ENCODE results near the gene QKI.

Gene QKI

DNA sequence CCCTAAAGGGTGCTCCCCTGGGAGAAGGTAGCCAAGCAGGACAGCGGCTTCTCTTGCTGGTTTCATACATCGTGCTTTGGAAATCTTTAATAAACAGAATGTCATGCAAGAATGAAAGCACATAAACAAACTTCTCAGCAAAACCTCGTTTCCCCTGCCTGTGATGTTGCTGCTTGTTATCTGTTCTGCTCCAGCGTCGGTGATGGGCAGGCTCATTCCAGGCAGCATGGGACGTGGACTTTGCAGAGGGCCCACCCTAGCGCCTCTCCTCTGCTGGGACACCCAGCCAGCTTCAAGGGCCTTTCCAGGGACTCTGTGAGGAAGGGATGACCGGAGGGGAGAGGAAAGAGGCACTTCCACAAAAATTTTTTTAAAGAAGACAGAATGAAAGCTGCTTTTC is 197.7 kb downstream of the QKI start:
- Histone ChIP-seq H3K4me1 (ENCODE audit: control insufficient read depth, insufficient read depth, low read length) (no peaks in the 10 kb centered on the region), H3K36me3 (ENCODE audit: control insufficient read depth in 2 of 2, insufficient read depth in 1 of 2, low read length in 2 of 2) (no peaks in the 10 kb centered on the region), H3K27ac (ENCODE audit: extremely low read depth, low read depth, low read length) (no peak overlapping the region), H3K4me3 (ENCODE audit: low read depth, low read length) (no peak overlapping the region), H3K9me3 (ENCODE audit: control insufficient read depth, insufficient read depth, low read depth, low read length) (no peaks in the 10 kb centered on the region)
- ChIA-PET CTCF (no interaction called here), POLR2A (no interaction called here)
- TF ChIP-seq KLF10 (tag by site-specific recombination; IDR thresholded peaks at IDR 0.05) (no peak), ZNF596 (tag by site-specific recombination; IDR thresholded peaks at IDR 0.05) (no peak), EGR2 (tag by site-specific recombination; IDR thresholded peaks at IDR 0.05; ENCODE audit: low read depth) (no peak), ZNF16 (tag by site-specific recombination; IDR thresholded peaks at IDR 0.05; ENCODE audit: low read depth) (no peak), WT1 (tag by site-specific recombination; IDR thresholded peaks at IDR 0.05) (no peak), ZNF626 (tag by site-specific recombination; IDR thresholded peaks at IDR 0.05) (no peak), ZNF843 (tag by site-specific recombination; IDR thresholded peaks at IDR 0.05) (no peak), KLF16 (tag by site-specific recombination; IDR thresholded peaks at IDR 0.05) (no peak), ZNF658 (tag by site-specific recombination; IDR thresholded peaks at IDR 0.05) (no peak), ZNF37A (tag by site-specific recombination; IDR thresholded peaks at IDR 0.05) (no peak), ZNF221 (tag by site-specific recombination; IDR thresholded peaks at IDR 0.05; ENCODE audit: borderline replicate concordance) (no peak), ZXDB (tag by site-specific recombination; IDR thresholded peaks at IDR 0.05) (no peak)
- TF ChIP-seq, protein P1, sequence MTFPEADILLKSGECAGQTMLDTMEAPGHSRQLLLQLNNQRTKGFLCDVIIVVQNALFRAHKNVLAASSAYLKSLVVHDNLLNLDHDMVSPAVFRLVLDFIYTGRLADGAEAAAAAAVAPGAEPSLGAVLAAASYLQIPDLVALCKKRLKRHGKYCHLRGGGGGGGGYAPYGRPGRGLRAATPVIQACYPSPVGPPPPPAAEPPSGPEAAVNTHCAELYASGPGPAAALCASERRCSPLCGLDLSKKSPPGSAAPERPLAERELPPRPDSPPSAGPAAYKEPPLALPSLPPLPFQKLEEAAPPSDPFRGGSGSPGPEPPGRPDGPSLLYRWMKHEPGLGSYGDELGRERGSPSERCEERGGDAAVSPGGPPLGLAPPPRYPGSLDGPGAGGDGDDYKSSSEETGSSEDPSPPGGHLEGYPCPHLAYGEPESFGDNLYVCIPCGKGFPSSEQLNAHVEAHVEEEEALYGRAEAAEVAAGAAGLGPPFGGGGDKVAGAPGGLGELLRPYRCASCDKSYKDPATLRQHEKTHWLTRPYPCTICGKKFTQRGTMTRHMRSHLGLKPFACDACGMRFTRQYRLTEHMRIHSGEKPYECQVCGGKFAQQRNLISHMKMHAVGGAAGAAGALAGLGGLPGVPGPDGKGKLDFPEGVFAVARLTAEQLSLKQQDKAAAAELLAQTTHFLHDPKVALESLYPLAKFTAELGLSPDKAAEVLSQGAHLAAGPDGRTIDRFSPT (tag by site-specific recombination; IDR thresholded peaks at IDR 0.05), result no peak
- TF ChIP-seq, protein P2, sequence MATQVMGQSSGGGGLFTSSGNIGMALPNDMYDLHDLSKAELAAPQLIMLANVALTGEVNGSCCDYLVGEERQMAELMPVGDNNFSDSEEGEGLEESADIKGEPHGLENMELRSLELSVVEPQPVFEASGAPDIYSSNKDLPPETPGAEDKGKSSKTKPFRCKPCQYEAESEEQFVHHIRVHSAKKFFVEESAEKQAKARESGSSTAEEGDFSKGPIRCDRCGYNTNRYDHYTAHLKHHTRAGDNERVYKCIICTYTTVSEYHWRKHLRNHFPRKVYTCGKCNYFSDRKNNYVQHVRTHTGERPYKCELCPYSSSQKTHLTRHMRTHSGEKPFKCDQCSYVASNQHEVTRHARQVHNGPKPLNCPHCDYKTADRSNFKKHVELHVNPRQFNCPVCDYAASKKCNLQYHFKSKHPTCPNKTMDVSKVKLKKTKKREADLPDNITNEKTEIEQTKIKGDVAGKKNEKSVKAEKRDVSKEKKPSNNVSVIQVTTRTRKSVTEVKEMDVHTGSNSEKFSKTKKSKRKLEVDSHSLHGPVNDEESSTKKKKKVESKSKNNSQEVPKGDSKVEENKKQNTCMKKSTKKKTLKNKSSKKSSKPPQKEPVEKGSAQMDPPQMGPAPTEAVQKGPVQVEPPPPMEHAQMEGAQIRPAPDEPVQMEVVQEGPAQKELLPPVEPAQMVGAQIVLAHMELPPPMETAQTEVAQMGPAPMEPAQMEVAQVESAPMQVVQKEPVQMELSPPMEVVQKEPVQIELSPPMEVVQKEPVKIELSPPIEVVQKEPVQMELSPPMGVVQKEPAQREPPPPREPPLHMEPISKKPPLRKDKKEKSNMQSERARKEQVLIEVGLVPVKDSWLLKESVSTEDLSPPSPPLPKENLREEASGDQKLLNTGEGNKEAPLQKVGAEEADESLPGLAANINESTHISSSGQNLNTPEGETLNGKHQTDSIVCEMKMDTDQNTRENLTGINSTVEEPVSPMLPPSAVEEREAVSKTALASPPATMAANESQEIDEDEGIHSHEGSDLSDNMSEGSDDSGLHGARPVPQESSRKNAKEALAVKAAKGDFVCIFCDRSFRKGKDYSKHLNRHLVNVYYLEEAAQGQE (tag by site-specific recombination; IDR thresholded peaks at IDR 0.05), result no peak
- TF ChIP-seq, protein P3, sequence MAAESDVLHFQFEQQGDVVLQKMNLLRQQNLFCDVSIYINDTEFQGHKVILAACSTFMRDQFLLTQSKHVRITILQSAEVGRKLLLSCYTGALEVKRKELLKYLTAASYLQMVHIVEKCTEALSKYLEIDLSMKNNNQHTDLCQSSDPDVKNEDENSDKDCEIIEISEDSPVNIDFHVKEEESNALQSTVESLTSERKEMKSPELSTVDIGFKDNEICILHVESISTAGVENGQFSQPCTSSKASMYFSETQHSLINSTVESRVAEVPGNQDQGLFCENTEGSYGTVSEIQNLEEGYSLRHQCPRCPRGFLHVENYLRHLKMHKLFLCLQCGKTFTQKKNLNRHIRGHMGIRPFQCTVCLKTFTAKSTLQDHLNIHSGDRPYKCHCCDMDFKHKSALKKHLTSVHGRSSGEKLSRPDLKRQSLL (tag by site-specific recombination; IDR thresholded peaks at IDR 0.05), result no peak

DNA sequence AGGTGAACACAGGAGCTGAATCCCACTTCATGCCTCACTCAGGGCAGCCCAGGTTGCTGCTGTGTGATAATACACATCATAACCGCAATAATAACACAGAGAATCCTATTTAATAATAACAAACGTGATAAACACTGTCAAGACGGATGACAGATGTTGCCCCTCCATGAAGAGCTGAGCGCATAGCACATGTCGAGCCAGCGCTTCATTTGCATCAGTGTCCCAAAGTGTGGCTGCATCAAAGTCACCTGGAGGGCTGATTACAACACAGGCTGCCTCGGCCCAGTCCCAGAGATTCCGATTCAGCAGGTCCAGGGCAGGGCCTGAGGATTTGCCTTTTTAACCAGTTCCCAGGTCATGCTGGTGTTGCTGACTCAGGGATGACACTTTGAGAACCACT is 198.5 kb downstream of the QKI start:
- H3K4me3 ChIP-seq (ENCODE audit: low read depth, low read length), result no peak overlapping the region
- no peak overlapping the region for H3K27ac ChIP-seq (ENCODE audit: extremely low read depth, low read depth, low read length)
- ChIA-PET POLR2A (no interaction called here), CTCF (interaction anchor here (0.6 kb wide), 1 partner anchor 355 kb away, joined by 3 read pairs; no protein-coding TSS in a partner anchor)
- H3K36me3 ChIP-seq (ENCODE audit: control insufficient read depth in 2 of 2, insufficient read depth in 1 of 2, low read length in 2 of 2), result no peaks in the 10 kb centered on the region
- no peaks in the 10 kb centered on the region for H3K9me3 ChIP-seq (ENCODE audit: control insufficient read depth, insufficient read depth, low read depth, low read length)
- H3K4me1 ChIP-seq (ENCODE audit: control insufficient read depth, insufficient read depth, low read length), result no peaks in the 10 kb centered on the region
- TF ChIP-seq ZNF610 (tag by site-specific recombination; IDR thresholded peaks at IDR 0.05; ENCODE audit: borderline replicate concordance), result no peak
- TF ChIP-seq ZNF776 (tag by site-specific recombination; IDR thresholded peaks at IDR 0.05; ENCODE audit: borderline replicate concordance), result no peak
- no peak for TF ChIP-seq TRIM28 (IDR thresholded peaks at IDR 0.05; ENCODE audit: borderline replicate concordance, low read length)
- TF ChIP-seq SETDB1 (IDR thresholded peaks at IDR 0.05; ENCODE audit: insufficient read length, low read length), result no peak
- no peak for TF ChIP-seq ZNF10 (tag by site-specific recombination; IDR thresholded peaks at IDR 0.05)
- TF ChIP-seq, protein P4, sequence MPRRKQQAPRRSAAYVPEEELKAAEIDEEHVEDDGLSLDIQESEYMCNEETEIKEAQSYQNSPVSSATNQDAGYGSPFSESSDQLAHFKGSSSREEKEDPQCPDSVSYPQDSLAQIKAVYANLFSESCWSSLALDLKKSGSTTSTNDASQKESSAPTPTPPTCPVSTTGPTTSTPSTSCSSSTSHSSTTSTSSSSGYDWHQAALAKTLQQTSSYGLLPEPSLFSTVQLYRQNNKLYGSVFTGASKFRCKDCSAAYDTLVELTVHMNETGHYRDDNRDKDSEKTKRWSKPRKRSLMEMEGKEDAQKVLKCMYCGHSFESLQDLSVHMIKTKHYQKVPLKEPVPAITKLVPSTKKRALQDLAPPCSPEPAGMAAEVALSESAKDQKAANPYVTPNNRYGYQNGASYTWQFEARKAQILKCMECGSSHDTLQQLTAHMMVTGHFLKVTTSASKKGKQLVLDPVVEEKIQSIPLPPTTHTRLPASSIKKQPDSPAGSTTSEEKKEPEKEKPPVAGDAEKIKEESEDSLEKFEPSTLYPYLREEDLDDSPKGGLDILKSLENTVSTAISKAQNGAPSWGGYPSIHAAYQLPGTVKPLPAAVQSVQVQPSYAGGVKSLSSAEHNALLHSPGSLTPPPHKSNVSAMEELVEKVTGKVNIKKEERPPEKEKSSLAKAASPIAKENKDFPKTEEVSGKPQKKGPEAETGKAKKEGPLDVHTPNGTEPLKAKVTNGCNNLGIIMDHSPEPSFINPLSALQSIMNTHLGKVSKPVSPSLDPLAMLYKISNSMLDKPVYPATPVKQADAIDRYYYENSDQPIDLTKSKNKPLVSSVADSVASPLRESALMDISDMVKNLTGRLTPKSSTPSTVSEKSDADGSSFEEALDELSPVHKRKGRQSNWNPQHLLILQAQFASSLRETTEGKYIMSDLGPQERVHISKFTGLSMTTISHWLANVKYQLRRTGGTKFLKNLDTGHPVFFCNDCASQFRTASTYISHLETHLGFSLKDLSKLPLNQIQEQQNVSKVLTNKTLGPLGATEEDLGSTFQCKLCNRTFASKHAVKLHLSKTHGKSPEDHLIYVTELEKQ (tag by site-specific recombination; IDR thresholded peaks at IDR 0.05; ENCODE audit: borderline replicate concordance), result no peak
- TF ChIP-seq, protein P2 (tag by site-specific recombination; IDR thresholded peaks at IDR 0.05), result no peak
- no peak for TF ChIP-seq ZNF521 (tag by site-specific recombination; IDR thresholded peaks at IDR 0.05)

Data from HEK293 (cell line).